Vagina (tissue), 2 donors: ENCODE data around the gene PUS3. TPM values are rescaled to one million over a fixed set of nuclear protein-coding genes. Genes with fewer than 3 reads are reported as not detected.

Source experiments
- DNase-seq, 2 donors: peaks; one replicate each; pipeline ENCODE4 v3.0.0-alpha.2; 2017; ENCODE audit errors: extremely low spot score in 2 of 2
- H3K27ac ChIP-seq: fragments of 200-600 bp; sonication (generic); one replicate; pipeline ENCODE4 v1.5.1; 2019
- H3K27me3 ChIP-seq: fragments of 200-600 bp; sonication (generic); one replicate; pipeline ENCODE4 v1.5.1; 2019
- H3K36me3 ChIP-seq, 2 donors: fragments of 200-600 bp; sonication (generic); one replicate each; pipeline ENCODE4 v1.5.1; 2017 to 2019
- H3K4me1 ChIP-seq: fragments of 200-600 bp; sonication (generic); one replicate; pipeline ENCODE4 v1.5.1; 2019
- H3K4me3 ChIP-seq, 2 donors: fragments of 200-600 bp; sonication (generic); 1 replicate in 1 of 2; 2 replicates in 1 of 2; pipeline ENCODE4 v1.5.1; 2016 to 2019
- H3K9me3 ChIP-seq: fragments of 200-600 bp; sonication (generic); one replicate; pipeline ENCODE4 v1.5.1; 2019
- POLR2A ChIP-seq, 2 donors: fragments of 450-650 bp; IDR thresholded peaks; one replicate each; pipeline ENCODE4 v1.6.1; 2017; ENCODE audit warnings: antibody characterized with exemption in 2 of 2, mild to moderate bottlenecking in 2 of 2, moderate library complexity in 2 of 2
- POLR2AphosphoS5 ChIP-seq, 2 donors: sonication (generic); formaldehyde crosslinking; IDR thresholded peaks; one replicate each; pipeline ENCODE4 v1.9.0; 2017; ENCODE audit warnings: antibody characterized with exemption in 2 of 2, mild to moderate bottlenecking in 2 of 2, low read depth in 1 of 2; ENCODE audit not compliant: insufficient read depth in 1 of 2
- intact Hi-C: fragments of 100-400 bp; cut with DNase I; formaldehyde crosslinking; loops from one replicate; pipeline ENCODE4 v1.15.1; 2023
- total RNA-seq: library from RNA; depleted of rRNA; stranded (reverse); fragments of >200 nt; gene quantifications from one replicate; pipeline ENCODE4 v1.2.3, GENCODE V29; 2016
- TF ChIP-seq, protein P1 (sequence below), 3 experiments: fragments of 450-650 bp in 2 of 3; fragments of 200-600 bp in 1 of 3; sonication (generic) in 1 of 3; IDR thresholded peaks; one replicate each; pipeline ENCODE4 v1.5.1; 2017 to 2019; ENCODE audit warnings: antibody characterized with exemption in 3 of 3, mild to moderate bottlenecking in 2 of 3, moderate library complexity in 2 of 3

PUS3 gene
- total RNA-seq, 1 donor from 2014 or later = 8.1 TPM

DNA sequence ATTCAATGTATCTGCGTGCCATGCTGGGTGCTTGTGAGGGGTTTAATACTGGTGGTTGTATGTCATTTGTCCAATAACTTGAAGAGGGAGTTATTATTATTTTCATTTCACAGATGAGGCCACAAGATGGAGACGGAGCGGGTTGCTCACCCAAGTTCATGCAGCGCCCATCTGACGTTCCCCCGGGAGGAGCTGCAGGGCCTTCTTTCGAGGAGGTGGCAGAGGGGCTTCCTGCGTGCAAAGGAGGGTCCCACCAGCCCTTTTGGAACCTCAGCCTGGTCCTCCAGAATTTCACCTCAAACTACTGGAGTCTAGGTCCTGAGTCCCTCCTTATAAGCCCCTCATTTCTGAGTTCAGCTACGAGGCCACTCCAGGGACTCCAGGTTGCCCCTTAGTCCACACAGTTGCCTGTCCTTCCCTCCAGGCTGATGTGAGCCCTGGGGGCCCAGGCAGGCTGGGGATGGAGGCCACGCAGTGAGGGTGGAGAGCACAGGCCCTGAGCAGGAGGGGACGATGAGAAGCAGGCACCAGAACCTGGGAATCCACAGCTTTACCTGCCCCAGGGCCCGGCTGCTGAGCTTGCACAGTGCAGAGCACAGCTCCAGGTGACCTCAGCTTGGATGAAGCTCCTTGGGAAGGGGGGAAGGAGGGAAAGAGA, 39.9 kb upstream of the PUS3 start:
- TF ChIP-seq, protein P1, sequence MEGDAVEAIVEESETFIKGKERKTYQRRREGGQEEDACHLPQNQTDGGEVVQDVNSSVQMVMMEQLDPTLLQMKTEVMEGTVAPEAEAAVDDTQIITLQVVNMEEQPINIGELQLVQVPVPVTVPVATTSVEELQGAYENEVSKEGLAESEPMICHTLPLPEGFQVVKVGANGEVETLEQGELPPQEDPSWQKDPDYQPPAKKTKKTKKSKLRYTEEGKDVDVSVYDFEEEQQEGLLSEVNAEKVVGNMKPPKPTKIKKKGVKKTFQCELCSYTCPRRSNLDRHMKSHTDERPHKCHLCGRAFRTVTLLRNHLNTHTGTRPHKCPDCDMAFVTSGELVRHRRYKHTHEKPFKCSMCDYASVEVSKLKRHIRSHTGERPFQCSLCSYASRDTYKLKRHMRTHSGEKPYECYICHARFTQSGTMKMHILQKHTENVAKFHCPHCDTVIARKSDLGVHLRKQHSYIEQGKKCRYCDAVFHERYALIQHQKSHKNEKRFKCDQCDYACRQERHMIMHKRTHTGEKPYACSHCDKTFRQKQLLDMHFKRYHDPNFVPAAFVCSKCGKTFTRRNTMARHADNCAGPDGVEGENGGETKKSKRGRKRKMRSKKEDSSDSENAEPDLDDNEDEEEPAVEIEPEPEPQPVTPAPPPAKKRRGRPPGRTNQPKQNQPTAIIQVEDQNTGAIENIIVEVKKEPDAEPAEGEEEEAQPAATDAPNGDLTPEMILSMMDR (IDR thresholded peaks at IDR 0.05) = no peak
- no peak for TF ChIP-seq POLR2A (IDR thresholded peaks at IDR 0.05)
- no peak for TF ChIP-seq POLR2AphosphoS5 (IDR thresholded peaks at IDR 0.05; ENCODE audit: insufficient read depth in 1 of 2, low read depth in 1 of 2)
- H3K9me3 ChIP-seq = no peaks in the 10 kb centered on the region
- peak in 1 of 2 donors; percentile 83 for DNase-seq
- H3K27me3 ChIP-seq = no peaks in the 10 kb centered on the region
- H3K36me3 ChIP-seq = no peaks in the 10 kb centered on the region
- H3K27ac ChIP-seq = no peak overlapping the region
- peaks cover 14% of the 10 kb centered on the region for H3K4me1 ChIP-seq
- intact Hi-C loops = no loop called here
- H3K4me3 ChIP-seq = no peak overlapping the region

DNA sequence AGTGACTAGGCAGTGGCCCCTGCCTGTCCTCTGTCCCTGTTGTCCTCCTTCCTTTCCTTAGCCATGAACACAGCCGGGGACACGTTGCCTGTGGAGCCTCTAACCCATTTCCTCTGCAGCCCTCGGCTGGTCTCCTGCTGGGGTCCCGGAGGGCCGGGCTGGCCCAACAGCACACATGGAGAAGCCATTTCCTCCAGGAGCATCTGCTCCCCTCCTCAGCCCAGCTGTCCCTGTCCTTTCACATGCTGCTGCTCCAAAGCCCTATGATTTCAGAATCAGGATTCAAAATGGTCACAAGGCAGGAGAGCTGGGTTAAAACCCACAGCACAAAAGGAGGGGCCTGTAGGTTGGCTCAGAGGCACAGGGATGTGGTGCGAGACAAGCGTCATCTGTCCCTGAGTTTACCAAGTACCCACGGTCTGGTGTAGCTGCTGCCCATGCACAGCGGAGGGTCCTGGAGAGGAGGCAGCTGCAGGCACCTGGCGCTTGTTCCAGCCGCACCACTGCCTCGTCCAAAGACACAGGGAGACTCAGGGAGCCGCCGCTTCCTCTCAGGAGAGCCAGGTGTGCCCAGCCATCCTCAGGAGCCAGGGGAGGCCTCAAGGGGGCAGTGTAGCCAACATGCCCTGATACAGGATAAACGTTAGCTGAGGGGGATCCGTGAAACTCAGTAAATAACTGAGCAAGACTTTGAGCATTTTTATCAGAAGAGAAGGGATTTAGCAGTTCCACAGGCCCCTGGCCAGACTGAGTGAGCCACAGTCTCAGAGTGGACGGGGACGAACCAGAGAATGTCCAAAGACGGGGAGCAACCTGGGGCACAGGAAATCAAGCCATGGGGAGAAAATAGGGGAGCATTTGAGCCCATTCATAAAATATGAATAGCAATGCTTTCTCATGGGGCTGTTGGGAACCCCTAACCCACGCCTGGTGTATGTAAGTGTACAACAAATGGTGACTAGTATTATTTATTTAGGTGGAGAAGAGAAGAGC, 38.9 kb upstream of the PUS3 start:
- H3K27me3 ChIP-seq = no peaks in the 10 kb centered on the region
- no peak overlapping the region for H3K4me3 ChIP-seq
- peaks cover 14% of the 10 kb centered on the region for H3K4me1 ChIP-seq
- no peak overlapping the region for H3K27ac ChIP-seq
- intact Hi-C loops = no loop called here
- peak in 1 of 2 donors; percentile 81 for DNase-seq
- no peaks in the 10 kb centered on the region for H3K9me3 ChIP-seq
- H3K36me3 ChIP-seq = no peaks in the 10 kb centered on the region
- TF ChIP-seq POLR2AphosphoS5 (IDR thresholded peaks at IDR 0.05; ENCODE audit: insufficient read depth in 1 of 2, low read depth in 1 of 2) (no peak), POLR2A (IDR thresholded peaks at IDR 0.05) (no peak)
- TF ChIP-seq, protein P1 (IDR thresholded peaks at IDR 0.05) = no peak

DNA sequence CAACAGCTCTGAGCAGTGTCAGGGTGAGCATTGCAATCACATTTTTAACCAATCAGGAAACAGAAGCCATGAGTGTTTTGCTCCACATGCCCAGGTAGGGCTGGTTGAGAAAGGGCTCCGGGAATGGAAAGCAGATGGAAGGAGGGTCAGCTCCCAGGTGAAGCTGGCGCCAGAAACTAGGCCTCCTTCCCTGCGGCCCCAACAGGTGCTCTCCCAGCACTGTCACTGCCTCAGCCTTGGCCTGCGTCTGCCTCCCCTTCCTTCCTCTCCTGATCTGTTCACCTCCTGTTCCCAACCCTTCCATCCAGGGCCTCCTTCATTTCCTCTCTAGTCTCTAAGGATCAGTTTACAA, 38.2 kb upstream of the PUS3 start:
- intact Hi-C loops = no loop called here
- H3K9me3 ChIP-seq = no peaks in the 10 kb centered on the region
- H3K36me3 ChIP-seq = no peaks in the 10 kb centered on the region
- H3K4me1 ChIP-seq = peaks cover 14% of the 10 kb centered on the region
- H3K27ac ChIP-seq = no peak overlapping the region
- TF ChIP-seq POLR2AphosphoS5 (IDR thresholded peaks at IDR 0.05; ENCODE audit: insufficient read depth in 1 of 2, low read depth in 1 of 2) (no peak), POLR2A (IDR thresholded peaks at IDR 0.05) (no peak)
- TF ChIP-seq, protein P1 (IDR thresholded peaks at IDR 0.05) = no peak
- H3K4me3 ChIP-seq = no peak overlapping the region
- H3K27me3 ChIP-seq = no peaks in the 10 kb centered on the region
- no peak for DNase-seq

DNA sequence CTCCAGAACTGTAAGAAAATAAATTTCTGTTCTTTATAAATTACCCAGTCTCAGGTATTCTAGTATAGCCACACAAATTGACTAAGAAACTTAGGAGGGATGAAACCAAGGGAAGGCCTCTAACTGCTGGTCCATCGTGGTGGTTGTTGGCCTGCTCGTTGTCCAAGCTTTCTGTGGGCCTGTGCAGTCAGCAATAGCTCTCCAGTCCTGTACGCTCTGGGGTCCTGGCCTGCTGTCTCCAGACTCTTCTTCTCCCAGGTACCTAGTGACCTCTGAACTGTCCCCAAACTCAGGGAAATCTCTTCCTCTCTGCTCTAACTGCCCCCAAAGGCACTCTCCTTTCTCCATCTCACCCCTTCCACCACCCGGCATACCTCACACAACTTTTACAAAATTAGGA, 37.1 kb upstream of the PUS3 start:
- intact Hi-C loops = no loop called here
- Histone ChIP-seq H3K4me1 (peaks cover 18% of the 10 kb centered on the region), H3K36me3 (no peaks in the 10 kb centered on the region), H3K4me3 (no peak overlapping the region), H3K27me3 (no peaks in the 10 kb centered on the region), H3K27ac (no peak overlapping the region), H3K9me3 (no peaks in the 10 kb centered on the region)
- TF ChIP-seq POLR2AphosphoS5 (IDR thresholded peaks at IDR 0.05; ENCODE audit: insufficient read depth in 1 of 2, low read depth in 1 of 2) = no peak
- no peak for TF ChIP-seq POLR2A (IDR thresholded peaks at IDR 0.05)
- TF ChIP-seq, protein P1 (IDR thresholded peaks at IDR 0.05) = no peak
- DNase-seq = peak; percentile 12 to 40
